Ureter (tissue), 1 donor: ENCODE results near the gene ASTN1. TPM values are rescaled to one million over a fixed set of nuclear protein-coding genes. Genes with fewer than 3 reads are reported as not detected.

ENCODE experiments used
- DNase-seq: peaks from one replicate; pipeline ENCODE4 v3.0.0-alpha.2; 2020; ENCODE audit warnings: low spot score
- total RNA-seq: library from RNA; stranded (reverse); gene quantifications from one replicate; pipeline ENCODE4 v1.2.4, GENCODE V29; 2023
- donor health status: DM: yes; HTN: yes; CAD: no.

The ASTN1 gene
- total RNA-seq, 1 donor from 2014 or later = 2.2 TPM

GRCh38 chr1:177163844-177164379 is 600 bp downstream of the ASTN1 start:
- no peak for DNase-seq

- no peak for DNase-seq
These were observed 2.3 kb downstream of the ASTN1 start for GRCh38 chr1:177162243-177162642.

- DNase-seq = no peak
These were observed 18.0 kb downstream of the ASTN1 start for GRCh38 chr1:177146499-177146898.

GRCh38 chr1:177145106-177146070 is 19.1 kb downstream of the ASTN1 start:
- no peak for DNase-seq

GRCh38 chr1:177142791-177143271 is 21.7 kb downstream of the ASTN1 start:
- no peak for DNase-seq

GRCh38 chr1:177142010-177142409 is 22.5 kb downstream of the ASTN1 start:
- no peak for DNase-seq

GRCh38 chr1:177138347-177138746 is 26.2 kb downstream of the ASTN1 start:
- DNase-seq = no peak

- no peak for DNase-seq
These were observed 26.7 kb downstream of the ASTN1 start for GRCh38 chr1:177137814-177138213.

- DNase-seq = no peak
These were observed 29.3 kb downstream of the ASTN1 start for GRCh38 chr1:177135250-177135649.

- no peak for DNase-seq
These were observed 30.5 kb downstream of the ASTN1 start for GRCh38 chr1:177133977-177134538.

- DNase-seq = no peak
These were observed 32.4 kb downstream of the ASTN1 start for GRCh38 chr1:177132141-177132540.

GRCh38 chr1:177131723-177132122 is 32.8 kb downstream of the ASTN1 start:
- no peak for DNase-seq

GRCh38 chr1:177130451-177130945 is 34.0 kb downstream of the ASTN1 start:
- no peak for DNase-seq

- no peak for DNase-seq
These were observed 35.7 kb downstream of the ASTN1 start for GRCh38 chr1:177128665-177129281.

GRCh38 chr1:177126267-177126666 is 38.2 kb downstream of the ASTN1 start:
- no peak for DNase-seq

- no peak for DNase-seq
These were observed 39.8 kb downstream of the ASTN1 start for GRCh38 chr1:177124577-177125278.

GRCh38 chr1:177122461-177123251 is 41.9 kb downstream of the ASTN1 start:
- DNase-seq = no peak

- DNase-seq = no peak
These were observed 45.2 kb downstream of the ASTN1 start for GRCh38 chr1:177119311-177119710.

- no peak for DNase-seq
These were observed 45.6 kb downstream of the ASTN1 start for GRCh38 chr1:177118901-177119300.

GRCh38 chr1:177116941-177117340 is 47.6 kb downstream of the ASTN1 start:
- DNase-seq = no peak
